ENCODE measurements around the gene UROD.
"Not testable (repeated sequence)": the region's sequence is repeated elsewhere in the genome, so short reads cannot be mapped to it uniquely, and the experiment has no call there.

Gene UROD

DNA sequence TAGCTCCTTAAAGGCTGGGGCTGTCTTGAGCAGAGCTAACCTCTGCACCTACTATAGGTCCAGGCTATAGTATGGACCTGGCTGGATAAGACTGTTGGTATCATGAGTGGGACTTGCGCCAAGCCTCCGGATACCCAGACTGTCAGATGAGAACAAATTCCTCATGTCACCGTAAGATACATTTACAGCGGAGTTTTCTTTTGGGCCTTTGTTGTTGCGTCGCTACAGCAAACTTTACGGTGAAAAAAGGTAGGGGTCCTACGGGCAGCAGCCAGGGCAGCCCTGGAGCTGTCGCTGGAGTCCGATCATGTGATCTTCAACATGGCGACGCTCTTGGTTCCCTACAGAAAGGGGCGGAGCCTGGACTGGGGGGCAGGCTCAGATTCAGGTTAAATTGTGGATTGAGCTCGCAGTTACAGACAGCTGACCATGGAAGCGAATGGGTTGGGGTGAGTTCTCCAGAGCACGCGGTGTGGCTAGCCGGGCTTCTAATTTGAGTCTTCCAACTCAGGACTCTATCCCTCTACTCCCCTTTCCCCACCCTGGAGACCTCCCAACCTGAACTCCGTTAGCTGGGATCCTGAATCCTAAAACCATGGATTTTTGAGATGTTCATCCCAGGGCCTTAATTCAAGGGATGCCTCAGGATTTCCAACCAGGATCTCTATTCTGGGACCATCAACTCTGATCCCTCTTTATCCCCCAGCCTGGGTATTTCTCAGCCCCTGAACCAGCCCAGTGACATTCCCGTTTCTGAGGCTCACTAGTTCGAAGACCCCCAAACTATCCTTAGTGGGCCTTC lies at the start of gene UROD:
Gene UROD, plus strand, starts transcription at position 418 of the 802 bp plus-strand sequence. Its CDS starts 12 bp downstream, at position 430.
- DNase-seq, result peak; percentile 84 to 88

- no peak for DNase-seq
Measured at GRCh38 chr1:44962729-44963128, 49.3 kb upstream of the UROD start.

DNA sequence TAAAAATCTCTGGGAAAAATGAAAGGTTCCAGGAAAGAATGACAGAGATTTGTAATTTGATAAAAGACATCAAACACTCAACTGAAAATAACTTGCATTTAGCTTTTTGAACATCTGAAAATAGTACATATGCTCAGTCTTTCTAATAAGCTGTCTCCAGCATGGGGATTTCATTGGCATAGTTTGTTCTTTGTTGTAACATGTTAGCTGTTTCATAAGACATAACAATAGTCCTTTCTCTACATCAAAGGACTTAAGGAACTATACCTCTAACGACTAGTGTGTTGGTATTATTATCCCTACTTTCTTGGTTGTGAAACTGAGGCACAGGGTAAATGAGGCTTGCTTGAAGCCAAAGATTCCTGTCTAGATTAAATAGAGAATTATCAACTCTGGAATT lies 47.7 kb upstream of the UROD start:
- no peak for DNase-seq

DNA sequence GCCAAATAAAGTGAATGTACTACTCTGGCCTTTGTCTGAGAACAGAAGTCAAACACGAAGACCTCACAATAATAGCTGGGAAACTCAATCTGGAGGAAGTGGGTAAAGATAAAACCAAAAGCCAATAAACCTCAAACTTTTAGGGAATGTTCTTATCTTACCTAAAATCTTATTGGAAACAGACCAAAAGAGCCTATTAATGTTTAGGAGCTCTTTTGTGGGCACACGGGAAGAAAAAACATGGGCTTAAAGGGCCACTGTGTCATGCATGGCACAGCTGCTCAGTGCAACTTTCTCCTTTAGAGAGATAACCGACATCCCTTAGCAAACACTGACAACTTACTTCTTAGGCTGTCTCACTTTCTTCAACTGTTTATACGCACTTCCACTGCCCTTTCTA lies 41.7 kb upstream of the UROD start:
- no peak for DNase-seq

- DNase-seq, result no peak
Measured at GRCh38 chr1:44973645-44974044, 38.4 kb upstream of the UROD start.

DNA sequence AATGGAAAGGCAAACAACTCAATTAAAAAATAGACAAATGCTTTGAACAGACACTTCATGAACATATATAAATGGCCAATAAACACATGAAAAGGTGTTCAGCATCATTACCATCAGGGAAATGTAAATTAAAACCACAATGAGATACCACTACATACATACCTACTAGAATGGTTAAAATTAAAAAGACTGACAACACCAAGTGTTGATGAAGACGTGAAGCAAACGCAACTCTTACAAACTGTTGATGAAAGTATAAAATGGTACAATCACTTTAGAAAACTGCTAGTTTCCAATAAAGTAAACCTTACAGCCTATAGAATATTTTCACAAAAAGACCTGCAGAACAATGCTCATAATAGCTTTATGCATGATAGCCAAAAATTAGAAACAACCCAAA lies 35.8 kb upstream of the UROD start:
- DNase-seq, result no peak

GRCh38 chr1:44977372-44977771 lies 34.7 kb upstream of the UROD start:
- DNase-seq, result not testable (repeated sequence)

GRCh38 chr1:44985747-44986359 lies 26.2 kb upstream of the UROD start:
- no peak for DNase-seq

GRCh38 chr1:44988531-44989156 lies 23.4 kb upstream of the UROD start:
- DNase-seq, result no peak

DNA sequence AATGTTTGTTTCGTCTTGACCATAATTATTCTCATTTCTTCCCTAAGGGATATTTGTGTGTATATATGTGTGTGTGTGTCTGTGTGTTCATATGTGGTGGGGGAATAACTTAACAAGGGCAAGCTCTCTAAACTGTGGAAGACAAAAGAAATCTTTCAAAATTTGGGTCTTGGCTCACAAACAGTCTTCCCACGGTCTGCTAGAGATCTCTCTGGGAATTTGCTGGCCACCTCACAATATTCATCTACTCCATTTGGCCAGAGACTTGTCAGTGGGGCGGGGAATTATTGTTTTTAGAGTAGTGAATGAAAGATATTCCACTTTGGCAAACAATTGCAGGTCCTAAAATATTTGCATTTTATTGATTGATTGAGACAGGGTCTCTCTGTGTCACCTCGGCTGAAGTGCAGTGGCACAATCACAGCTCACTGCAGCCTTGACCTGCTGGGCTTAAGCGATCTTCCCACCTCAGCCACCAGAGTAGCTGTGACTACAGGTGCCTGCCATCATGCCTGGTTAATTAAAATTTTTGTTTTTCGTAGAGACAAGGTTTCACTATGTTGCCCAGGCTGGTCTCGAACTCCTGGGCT lies 17.6 kb upstream of the UROD start:
- DNase-seq, result no peak

- no peak for DNase-seq
Measured at GRCh38 chr1:44995467-44996238, 16.4 kb upstream of the UROD start.

GRCh38 chr1:44999232-44999631 lies 12.8 kb upstream of the UROD start:
- no peak for DNase-seq

GRCh38 chr1:45001011-45001481 lies 11.0 kb upstream of the UROD start:
- DNase-seq, result no peak

DNA sequence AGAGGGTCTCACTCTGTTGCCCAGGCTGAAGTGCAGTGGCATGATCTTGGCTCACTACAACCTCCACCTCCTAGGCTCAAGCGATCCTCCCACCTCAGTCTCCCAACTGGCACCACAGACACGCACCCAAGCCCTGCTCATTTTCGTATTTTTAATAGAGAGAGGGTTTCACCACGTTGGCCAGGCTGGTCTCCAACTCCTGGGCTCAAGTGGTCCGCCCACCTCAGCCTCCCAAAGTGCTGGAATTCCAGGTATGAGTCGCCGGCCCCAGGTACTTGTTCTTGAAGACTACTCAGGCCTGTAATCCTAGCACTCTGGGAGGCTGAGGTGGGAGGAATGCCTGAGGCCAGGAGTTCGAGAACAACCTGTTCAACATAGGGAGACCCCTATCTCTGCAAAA lies 10.5 kb upstream of the UROD start:
- DNase-seq, result not testable (repeated sequence)

DNA sequence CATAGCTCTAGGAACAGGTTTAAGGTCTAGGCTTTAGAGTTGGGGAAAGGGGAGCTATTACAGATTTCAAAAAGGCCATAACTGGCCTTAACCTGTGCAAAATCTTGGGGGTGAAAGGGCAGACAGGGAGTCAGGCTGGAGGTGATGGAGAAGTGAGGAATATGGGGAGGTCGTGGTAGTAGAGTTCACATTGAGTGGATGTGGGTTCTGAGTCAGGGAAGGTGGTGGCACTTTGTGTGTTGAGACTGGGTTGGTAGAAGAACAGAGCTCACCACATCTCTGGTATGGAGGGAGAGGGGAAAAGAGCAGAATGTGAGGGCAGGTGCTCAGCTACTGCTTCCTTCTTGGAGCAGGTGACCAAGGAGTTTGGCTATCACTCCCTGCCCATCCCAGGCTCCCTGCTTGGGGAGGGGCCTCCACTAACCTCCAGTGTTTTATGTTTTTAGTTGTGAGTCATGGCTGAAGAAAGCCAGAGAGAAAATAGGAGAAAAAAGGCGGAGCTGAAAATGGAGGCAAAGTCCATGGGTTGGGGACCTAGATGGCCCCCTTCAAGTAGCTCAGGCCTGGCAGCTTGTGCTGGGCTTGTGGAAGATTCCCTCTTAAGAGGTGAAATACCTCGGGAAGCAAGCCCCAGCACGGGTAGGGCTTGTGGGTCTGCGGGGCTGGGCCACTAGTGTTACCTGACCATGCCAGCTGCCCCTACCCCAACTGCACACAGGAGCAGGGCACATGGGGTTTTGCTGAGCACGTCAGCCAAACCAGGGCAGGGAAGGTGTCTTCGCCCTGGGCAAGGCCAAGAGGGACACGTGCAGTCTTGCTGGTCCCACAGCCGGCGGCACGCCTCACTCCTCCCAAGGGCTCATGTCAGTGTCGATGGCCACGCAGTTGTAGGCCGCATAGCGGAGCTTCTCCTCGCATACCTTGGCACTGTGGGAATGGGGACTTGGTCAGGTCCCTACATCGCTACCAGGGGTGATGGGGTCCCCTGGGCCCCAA lies 9.1 kb upstream of the UROD start:
- no peak for DNase-seq

GRCh38 chr1:45003741-45004140 lies 8.3 kb upstream of the UROD start:
- no peak for DNase-seq

DNA sequence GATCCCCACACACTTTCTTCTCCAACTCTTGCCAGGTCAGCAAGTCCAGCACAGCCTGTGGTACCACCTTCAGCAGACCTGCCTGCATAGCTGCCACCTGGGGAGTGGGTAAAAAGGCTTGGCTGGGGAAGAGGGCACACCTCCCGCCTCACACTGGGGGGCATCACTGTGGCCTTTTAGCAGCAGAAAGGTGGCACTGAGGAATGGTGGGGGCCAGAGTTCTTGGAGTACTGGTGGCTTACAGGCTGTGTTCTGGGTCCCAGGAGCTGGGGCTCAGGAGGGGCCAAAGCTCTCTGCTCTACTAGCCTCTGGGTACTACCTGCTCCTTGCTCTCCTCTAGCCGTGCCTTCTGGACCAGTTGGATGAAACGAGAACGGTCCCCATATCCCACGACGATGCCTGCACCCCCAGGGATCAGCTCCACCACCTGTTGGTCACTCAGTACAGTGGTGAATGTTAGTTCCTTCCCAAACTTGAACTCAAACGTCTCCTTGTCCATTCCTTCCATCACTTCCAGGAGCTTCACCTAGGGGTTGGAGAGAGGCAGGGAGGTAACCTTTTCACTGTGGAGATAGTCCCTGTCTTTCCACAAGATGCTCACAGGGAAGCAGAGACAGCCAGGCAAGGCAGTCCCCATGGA lies 7.7 kb upstream of the UROD start:
- DNase-seq, result no peak

- no peak for DNase-seq
Measured at GRCh38 chr1:45005761-45006160, 6.3 kb upstream of the UROD start.

DNA sequence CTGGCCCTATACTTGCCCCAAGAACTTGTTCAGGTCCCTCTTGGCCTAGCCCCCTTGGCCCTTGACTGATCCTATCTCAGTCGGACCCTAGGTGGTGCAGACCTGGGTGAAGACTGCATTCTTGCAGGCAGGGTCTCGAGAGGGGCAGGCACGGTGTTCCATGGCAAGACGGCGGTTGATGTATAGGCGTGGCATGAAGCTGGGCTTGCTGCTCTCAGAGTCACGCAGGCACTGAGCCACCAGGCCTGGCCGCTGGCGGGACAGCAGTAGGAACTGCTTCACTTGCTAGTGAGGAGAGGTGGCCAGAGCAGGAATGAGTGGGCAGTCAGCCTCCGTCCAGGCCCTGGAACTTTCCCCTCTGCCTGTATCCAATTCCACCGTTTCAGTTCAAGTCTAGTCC lies 4.7 kb upstream of the UROD start:
- no peak for DNase-seq

- no peak for DNase-seq
Measured at GRCh38 chr1:45008076-45008475, 4.0 kb upstream of the UROD start.

- DNase-seq, result no peak
Measured at GRCh38 chr1:45008516-45008915, 3.5 kb upstream of the UROD start.

All from stimulated activated CD4-positive, alpha-beta T cell treated with anti-CD3 and anti-CD28 coated beads, Interleukin-4, amount 100 ng/mL, for 4 hours (primary cell).